NK-92 (cell line): Measurements from ENCODE around the gene CANX.

ENCODE experiments used
- DNase-seq: peaks from one replicate; lab custom pipeline; 2025; ENCODE audit not compliant: unreplicated experiment; lab: John Stamatoyannopoulos, UW

CANX gene

GRCh38 chr5:179773686-179774040, 74.9 kb downstream of the CANX start:
- no peak for DNase-seq

- DNase-seq, result no peak
These were observed 75.7 kb downstream of the CANX start for GRCh38 chr5:179774442-179774841.

- no peak for DNase-seq
These were observed 77.7 kb downstream of the CANX start for GRCh38 chr5:179776411-179776938.

GRCh38 chr5:179777456-179777855, 78.7 kb downstream of the CANX start:
- DNase-seq, result no peak

GRCh38 chr5:179777909-179778308, 79.1 kb downstream of the CANX start:
- no peak for DNase-seq

- no peak for DNase-seq
These were observed 79.8 kb downstream of the CANX start for GRCh38 chr5:179778591-179778990.

GRCh38 chr5:179779826-179780225, 81.1 kb downstream of the CANX start:
- DNase-seq, result no peak

GRCh38 chr5:179780362-179780761, 81.6 kb downstream of the CANX start:
- no peak for DNase-seq
